DMS53 treated with DMSO at 0.1 percent for 48 hours (cell line): ENCODE results near the gene TP73.
A peak's percentile ranks its signal among the peaks of the same experiment; 100 is the strongest.

ENCODE experiments used
- DNase-seq: peaks from one replicate; lab custom pipeline; 2025; ENCODE audit not compliant: unreplicated experiment; lab: John Stamatoyannopoulos, UW

The TP73 gene

DNA sequence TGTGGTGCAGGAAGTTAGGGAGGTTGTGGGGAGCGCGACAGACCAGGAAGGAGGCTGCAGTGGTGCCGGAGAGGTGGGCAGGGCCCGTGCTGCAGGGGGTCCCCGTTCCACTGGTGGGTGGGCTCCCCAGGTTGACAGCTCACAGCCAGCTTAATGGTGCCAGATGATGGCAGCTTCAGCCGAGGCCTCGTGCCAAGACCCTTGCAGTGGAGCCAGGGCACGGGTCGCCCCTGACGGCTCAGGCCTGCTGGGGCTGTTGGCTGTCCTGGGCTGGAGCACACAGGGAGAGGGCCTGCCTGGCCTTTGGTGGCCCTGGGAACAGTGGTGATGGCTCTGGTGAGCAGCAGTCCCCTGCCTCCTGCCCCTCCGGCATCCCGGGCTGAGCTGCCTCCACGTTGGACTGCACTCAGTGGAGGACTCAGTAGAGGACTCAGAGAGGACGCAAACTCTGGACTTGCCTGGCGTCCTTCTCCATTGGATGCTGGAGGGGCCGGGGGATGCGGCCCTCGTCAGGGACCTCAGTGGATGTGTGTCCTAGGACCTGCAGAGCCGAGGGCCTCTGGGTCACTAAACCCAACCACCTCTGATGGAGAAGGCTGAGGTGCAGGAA lies 53.1 kb downstream of the TP73 start:
- no peak for DNase-seq

DNA sequence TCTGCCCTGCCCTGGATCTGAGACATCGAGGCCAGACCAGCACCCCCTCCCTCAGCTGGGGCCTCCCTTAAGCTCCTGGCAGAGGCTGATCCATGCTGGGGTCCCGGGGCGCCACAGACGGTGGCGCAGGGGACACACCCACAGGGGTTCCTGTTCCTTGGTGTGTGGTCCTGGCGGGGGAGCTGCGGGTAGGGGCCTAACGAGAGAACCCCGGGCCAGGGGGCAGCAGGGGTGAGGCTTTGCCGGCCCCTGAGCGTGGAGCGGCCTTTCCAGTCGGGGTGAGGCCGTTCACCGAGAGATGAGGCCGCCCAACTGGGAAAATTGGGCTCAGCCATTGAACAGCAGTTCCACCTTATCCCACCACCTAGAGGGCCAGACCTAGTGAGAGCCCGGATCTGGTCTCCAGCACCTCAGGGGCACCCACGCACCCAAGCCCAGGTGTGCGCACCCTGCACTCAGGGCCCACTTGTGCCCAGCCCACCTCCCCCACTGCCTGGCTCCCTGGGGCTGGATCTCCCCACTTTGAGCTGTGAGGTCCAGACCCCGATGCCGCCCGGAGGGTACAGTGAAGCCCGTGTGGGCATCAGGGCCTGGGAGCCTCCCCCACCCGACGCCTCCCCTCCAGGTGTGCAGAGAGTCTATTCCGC lies 54.5 kb downstream of the TP73 start:
- DNase-seq: no peak

DNA sequence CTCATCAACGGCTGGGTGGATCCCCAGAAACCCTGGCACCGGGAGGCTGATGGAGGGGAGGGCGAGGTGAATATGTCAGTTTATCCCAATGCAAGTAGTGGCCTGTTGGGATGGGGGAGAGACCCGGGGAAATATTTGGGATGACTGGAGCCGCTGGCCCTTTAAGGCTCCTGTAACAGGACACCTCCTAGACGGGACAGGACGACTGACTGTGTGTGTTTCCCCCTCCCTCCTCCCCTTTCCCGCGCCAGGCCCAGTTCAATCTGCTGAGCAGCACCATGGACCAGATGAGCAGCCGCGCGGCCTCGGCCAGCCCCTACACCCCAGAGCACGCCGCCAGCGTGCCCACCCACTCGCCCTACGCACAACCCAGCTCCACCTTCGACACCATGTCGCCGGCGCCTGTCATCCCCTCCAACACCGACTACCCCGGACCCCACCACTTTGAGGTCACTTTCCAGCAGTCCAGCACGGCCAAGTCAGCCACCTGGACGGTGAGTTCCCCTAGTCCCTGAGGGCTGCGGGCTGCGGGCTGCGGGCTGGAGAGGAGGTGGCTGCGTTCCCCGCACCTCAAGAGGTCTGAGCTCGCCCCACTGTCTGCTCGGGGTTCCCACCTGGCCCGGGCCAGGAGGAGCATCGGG lies 55.1 kb downstream of the TP73 start:
- DNase-seq: no peak

DNA sequence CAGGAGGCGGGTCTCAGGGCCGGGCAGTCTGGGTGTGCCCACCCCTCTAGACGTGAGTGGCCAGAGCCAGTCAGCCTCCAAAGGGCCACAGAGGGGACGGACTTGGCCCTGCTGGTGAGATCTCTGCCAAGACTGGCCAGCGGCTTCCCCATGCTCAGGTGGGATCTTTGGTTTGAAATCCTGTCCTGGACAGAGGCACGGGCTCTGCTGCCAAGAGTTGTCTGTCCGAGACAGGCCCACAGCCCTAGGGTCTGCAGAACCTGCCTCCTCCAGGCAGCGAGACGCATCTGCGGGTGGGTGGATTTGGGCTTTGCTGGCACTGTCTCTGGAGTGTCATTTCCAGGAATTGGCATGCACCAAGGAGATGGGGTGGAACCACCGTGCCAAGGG lies 55.6 kb downstream of the TP73 start:
- no peak for DNase-seq

DNA sequence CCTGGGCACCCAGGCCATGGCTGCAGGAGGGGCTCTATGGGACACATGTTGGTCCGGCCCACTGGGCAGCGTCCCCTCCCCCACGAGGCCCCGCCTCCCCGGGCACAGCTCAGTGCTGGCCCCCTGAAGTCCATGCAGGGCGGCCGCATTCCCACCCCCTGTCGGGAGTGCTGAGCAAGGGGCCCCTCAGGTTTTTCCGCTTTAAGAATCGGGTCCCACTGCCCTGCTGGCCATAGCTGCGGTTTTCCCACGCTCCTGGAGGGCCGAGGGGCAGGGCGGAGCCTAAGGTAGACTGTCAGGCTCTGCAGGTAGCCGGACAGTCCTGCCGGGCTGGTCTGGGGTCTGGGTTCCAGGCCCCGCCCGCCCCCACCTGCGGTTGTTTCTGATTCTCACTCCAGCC lies 56.5 kb downstream of the TP73 start:
- no peak for DNase-seq

DNA sequence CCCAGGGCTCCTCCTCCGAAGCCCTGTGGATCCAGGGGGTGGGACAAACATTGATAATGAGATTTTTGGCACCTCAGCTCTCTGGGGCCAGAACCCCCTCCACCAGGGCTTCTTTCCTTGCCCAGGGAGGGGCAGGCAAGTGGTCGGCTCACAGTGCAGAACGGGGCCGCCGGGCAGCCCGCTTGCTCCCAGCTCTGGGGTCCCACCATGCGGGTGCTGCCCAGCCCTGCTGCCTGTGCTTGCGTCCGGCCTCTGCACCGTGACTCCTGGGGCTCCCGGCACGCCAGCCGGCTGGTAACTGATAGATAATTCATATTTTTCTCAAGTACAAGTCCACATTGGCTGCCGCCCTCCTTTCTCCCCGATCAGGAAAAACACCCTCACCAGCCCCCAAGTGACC lies 57.9 kb downstream of the TP73 start:
- no peak for DNase-seq

DNA sequence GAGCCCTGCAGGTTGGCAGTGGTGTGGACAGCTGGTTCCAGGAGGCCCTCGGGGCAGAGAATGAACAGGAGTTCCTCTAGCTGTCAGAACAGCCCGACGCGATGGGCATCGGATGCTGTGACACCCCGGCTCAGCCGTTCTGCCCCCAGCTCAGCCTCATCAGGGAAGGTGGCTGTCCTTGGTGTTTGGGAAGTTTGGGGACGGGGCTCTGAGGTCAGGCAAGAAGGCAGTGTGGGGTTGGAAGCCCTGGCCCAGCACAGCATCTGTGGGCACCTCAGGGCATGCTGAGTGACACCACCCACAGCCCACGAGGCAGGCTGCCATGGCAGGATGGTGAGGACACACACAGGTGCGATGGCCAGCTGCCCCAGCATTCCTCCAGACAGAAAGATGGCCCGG lies 59.1 kb downstream of the TP73 start:
- DNase-seq: no peak

DNA sequence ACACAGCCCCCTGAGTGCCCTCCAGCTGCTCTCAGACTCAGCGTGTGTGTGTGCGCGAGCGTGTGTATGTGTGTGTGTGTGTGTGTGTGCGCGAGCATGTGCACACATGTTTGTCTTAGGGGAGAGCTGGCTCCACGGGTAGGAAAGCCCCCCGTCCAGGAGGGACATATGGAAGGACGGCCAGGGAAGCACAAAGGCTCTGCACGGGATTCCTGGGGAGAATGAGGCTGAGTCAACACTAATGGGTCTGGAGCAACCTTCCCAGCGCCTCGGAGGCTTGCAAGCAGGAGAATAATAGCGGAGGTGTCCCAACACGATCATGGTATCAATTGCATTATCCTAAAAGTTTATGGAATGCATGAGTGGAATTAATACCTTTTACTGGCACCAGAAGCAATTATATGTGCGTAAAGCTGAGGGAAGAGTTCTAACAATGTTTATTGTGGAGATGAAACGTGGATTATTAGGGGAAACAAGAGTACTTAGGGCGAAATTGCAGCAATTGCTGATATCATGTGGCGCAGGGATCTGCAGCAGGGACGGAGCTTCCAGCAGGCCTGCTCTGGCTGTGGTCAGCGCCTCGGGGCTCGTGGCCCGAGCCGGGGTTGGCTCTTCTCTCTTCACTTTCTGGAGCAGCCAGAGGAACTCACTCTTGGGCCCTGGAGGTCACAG lies 59.6 kb downstream of the TP73 start:
- DNase-seq: no peak

DNA sequence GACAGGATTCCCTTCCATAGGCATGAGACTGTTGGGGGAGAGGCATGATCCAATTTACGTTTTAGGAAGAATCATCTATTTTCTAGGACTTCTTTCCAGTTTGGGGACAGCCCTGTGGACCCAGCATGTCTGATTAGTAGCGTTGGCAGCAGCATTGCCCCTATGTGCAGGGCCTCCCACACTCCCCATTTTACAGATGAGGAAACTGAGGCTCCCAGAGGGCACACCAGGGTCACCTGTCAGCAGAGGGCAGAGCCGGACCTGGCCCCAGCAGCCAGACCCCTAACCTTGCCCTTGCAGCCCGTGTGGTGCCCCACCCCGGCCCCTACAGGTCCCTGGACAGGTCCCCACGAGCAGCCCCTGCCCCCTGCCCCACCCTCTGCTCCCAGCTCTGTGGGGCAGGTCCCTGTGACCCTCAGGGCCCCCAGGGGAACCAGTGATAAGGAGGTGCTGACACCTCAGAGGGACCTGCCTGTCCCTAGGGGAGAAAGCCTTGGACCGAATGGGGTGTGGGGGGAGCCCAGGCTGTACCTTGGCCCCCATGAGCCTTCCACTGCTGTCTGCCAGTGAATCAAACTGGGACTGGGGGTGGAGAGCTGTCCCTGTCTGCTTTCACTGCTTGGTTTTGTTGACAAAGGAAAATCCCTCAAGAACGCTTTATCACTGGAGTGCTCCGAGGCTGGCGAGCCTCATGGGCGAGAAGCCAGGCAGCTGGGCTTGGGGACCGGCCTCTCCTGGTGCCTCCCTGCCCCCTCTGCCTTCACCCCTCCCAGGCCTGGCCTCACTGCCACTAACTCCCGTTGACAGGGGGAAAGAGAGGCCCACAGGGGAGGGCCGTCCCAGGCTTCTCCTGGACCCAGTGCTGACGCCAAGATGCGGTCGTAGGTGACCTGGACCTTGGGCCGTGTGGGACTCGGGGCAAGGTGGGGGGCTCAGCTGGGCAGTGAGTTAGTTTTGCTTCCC lies 60.5 kb downstream of the TP73 start:
- no peak for DNase-seq

DNA sequence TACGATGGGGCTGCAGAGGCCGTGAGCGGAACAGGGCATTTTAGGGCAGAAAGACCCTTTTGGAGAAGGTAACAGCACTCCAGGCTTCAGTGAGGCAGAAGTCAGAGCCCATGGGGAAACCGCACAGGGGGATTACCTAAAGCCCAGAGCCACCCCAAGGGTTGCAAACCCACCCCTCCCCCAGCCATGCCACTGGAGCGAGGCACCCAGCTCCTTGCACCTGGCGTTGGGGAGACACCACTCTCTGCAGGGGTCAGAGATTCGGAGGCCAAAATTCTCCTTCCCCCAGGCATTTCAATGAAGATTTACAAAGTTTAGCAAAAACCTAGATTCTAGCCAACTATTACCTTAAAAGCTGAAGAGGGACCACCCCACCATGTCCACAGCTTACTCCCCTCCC lies 61.5 kb downstream of the TP73 start:
- no peak for DNase-seq

DNA sequence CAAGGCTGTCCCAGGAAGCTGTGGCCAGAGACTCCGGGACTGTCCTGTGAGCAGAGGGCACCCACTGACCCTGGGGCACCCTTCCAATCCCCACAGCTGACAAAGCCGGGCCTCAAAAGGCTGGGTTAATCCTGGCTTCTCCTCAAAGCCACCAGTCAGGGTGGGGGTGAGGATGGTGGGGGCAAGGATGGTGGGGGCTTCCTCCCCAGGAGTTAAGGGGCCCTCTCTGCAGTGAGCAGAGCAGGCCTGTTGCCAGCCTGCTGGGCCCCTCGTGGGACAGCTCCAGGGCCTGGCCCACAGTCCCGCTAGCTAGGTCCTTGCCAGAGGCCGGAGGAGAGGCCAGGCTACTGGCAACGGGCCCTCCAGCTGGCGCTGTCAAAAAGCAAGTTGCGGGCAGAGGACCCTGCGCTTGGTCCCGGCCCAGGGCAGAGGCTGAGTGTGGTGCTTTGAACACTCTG lies 62.0 kb downstream of the TP73 start:
- no peak for DNase-seq

DNA sequence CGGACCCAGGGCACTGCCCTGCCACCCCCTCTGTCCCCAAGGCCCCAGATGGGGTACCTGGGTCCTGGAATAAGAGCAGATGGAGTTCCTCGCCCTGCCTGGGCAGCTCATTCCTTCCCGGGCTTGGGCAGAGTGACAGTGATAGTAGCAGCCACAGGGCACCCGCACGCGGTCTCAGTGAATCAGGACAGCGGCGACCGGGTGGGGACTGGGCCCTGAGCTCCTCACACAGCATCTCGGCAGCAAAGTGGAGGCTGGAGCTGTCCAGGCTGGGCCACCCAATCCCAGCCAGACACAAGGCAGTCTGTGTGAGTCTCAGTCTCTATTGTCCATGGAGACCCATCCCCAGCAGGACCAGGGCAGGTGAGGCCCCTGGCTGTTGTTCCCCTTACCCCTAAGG lies 62.5 kb downstream of the TP73 start:
- DNase-seq: no peak

DNA sequence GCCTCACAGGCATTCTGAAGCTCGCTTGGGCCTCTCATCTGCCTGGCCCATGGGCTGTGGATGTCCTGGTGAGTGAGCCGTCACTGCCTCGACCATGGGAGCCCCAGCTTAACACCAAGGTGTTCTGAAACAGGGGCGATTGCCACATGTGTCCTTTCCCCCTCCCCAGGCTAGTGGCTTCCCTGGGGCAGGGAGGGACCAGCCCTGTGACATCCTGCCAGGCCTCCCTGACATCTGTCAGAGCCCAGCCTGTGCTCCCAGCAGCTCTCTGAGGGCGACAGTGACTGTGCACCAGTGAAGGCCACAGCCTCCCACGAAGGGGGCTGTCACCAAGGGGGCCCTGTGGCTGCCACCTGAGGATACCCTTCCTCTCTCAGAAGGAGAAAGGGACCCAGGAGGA lies 64.0 kb downstream of the TP73 start:
- no peak for DNase-seq

DNA sequence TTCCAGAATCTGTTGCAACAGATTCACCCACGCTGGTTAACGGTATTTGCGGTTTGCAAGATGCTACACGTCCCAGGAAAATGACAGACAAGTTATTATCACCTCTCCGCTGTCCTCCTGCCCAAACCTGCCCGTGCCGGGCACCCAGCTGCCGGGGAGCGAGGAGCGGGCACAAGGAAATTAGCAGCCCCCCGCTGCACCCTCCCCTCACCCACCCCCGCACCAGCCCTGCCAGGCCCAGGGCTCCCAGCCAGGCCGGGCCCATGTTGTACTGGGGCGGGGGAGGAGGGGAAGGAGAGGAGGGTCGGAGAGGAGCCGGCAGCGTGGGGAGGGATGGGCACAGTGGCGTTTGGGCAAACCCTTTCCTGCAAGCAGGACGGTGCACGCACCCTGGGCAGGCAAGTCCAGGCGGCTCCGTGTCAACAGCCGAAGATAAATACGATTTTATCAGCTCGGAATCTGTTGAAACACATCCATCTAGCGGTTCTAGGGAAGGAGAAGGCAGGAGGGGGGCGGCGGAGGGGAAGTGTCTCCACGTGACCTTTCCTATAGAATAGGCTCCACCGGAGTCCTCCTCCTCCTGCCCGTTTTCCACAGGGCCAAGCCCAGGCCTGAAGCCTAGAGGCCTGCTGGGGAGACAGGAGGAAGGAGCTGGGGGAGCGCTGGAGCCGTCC lies 64.9 kb downstream of the TP73 start:
- DNase-seq: no peak

DNA sequence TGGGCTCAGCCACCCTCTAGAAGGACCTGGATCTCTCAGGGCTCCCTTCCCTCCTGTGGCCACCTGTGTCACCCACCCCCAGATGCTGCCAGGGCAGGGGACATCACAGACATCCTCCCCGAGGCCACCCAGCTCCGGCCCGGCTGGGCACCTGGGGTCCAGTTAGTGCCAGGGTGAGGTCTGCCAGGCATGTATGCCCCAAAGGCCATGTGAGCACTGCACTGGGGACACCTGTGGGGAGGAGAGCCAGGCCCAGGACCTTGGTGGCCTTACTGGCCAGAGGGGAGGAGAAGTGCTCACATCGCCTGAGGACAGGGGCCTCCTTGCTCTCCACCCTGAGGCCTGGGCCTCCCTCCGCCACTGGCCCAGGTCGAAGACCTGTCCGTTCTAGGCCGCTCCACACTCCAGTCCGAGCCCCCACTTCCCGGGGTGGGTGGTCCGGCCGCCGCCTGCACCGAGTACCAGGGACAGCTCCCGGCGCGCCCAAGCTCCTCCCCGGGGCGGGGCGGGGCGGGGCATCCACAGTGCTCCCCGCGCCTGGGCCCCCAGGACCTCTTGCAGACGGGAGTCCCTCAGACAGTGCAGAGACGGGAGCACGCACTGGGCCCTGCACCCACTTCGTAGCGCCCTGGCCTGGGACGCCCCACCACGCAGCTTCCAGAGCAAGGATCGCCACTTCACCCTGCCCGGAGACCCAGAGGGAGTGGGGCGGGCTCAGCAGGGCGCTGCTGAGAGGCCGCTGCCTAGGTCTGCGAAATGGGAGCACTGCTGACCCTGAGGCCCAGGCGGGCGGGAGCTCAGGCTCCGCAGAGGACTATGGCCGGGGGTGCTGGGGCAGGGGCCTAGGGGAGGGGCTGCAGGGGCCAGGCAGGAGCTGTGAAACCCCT lies 65.6 kb downstream of the TP73 start:
- no peak for DNase-seq

DNA sequence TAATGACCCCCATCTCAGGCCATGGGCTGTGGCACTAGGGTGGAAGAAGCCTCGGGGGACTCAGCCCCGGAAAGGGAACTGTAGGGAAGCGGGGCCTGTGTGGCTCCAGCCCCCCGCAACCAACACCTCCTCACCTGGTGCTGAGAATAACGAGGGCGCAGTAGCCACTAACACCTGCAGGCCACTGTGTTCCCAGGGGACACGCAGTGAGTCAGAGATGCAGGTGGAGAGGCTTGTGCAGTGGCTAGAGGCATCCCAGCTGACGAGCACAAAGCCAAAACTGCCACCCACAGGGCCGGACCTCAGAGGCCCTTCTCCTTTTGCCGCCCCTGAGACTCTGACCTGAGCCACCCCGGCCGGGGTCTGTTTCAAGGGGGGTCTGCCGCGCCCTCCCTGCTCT lies 66.4 kb downstream of the TP73 start:
- no peak for DNase-seq

DNA sequence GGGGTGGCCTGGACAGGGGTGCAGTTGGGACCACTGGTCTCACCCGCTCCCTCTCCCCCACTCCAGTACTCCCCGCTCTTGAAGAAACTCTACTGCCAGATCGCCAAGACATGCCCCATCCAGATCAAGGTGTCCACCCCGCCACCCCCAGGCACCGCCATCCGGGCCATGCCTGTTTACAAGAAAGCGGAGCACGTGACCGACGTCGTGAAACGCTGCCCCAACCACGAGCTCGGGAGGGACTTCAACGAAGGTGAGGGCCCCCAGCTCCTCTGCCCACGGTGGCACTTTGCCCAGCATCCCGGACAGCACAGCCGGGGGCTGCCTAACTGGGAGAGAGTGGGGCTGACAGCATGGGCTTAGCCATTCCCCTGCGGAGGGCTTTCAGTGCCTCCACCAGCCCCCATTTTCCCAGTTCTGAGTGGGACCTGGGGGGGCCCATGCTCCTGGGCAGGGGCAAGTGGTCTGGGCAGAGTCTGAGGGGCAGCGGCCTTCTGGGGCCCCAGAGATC lies 69.7 kb downstream of the TP73 start:
- no peak for DNase-seq

DNA sequence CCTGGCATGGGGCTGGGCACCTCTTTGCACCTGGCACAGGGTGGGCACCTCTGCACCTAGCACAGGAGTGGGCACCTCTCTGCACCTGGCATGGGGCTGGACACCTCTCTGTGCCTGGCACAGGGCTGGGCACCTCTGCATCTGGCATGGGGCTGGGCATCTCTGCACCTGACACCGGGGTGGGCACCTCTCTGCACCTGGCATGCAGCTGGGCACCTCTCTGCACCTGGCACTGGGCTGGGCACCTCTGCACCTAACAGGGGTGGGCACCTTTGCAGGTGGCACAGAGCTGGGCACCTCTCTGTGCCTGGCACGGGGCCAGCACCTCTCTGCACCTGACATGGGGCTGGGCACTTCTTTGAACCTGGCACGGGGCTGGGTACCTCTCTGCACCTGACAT lies 70.5 kb downstream of the TP73 start:
- DNase-seq: no peak

DNA sequence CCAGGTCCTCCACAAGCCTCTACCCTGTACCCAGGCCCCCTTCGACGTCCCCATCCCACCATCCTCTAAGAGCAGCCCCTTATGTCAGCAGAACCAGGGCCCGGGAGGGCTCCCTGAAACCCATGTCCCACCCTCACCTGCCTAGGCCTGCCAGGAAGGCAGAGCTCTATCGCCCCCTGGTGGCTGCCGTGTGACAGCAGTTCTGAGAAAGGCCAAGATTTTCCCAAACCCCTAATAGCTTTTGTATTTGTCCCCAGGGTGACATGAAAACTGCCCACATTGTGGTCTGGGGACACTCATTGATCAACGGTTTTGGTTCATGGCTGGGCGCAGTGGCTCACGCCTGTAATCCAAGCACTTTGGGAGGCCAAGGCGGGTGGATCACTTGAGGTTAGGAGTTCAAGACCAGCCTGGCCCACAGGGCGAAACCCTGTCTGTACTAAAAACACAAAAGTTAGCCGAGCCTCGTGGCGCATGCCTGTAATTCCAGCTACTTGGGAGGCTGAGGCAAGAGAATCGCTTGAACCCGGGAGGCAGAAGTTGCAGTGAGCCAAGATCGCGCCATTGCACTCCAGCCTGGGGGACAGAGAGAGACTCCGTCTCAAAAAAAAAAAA lies 72.2 kb downstream of the TP73 start:
- DNase-seq: peak; percentile 55
